ENCODE measurements around the gene SFXN5.

The SFXN5 gene

GRCh38 chr2:73021371-73022010, 50.0 kb downstream of the SFXN5 start:
- TF ChIP-seq CTCF (IDR thresholded peaks at IDR 0.05; ENCODE audit: low read depth, low read length, missing control alignments), result no peak
- DNase-seq (ENCODE audit: low read depth), result no peak
- H3K4me3 ChIP-seq (ENCODE audit: low read depth, low read length), result no peak overlapping the region

- H3K4me3 ChIP-seq (ENCODE audit: low read depth, low read length), result no peak overlapping the region
- no peak for DNase-seq (ENCODE audit: low read depth)
- no peak for TF ChIP-seq CTCF (IDR thresholded peaks at IDR 0.05; ENCODE audit: low read depth, low read length, missing control alignments)
Observed at GRCh38 chr2:73020657-73021370, 50.7 kb downstream of the SFXN5 start.

- no peak overlapping the region for H3K4me3 ChIP-seq (ENCODE audit: low read depth, low read length)
- TF ChIP-seq CTCF (IDR thresholded peaks at IDR 0.05; ENCODE audit: low read depth, low read length, missing control alignments), result no peak
- DNase-seq (ENCODE audit: low read depth), result no peak
Observed at GRCh38 chr2:73020306-73020656, 51.2 kb downstream of the SFXN5 start.

GRCh38 chr2:73018188-73018825, 53.2 kb downstream of the SFXN5 start:
- DNase-seq (ENCODE audit: low read depth), result no peak
- H3K4me3 ChIP-seq (ENCODE audit: low read depth, low read length), result no peak overlapping the region
- TF ChIP-seq CTCF (IDR thresholded peaks at IDR 0.05; ENCODE audit: low read depth, low read length, missing control alignments), result no peak

- no peak for TF ChIP-seq CTCF (IDR thresholded peaks at IDR 0.05; ENCODE audit: low read depth, low read length, missing control alignments)
- no peak for DNase-seq (ENCODE audit: low read depth)
- no peak overlapping the region for H3K4me3 ChIP-seq (ENCODE audit: low read depth, low read length)
Observed at GRCh38 chr2:73013936-73014335, 57.6 kb downstream of the SFXN5 start.

GRCh38 chr2:73009177-73009839, 62.2 kb downstream of the SFXN5 start:
- DNase-seq (ENCODE audit: low read depth), result no peak
- TF ChIP-seq CTCF (IDR thresholded peaks at IDR 0.05; ENCODE audit: low read depth, low read length, missing control alignments), result no peak

More at GRCh38 chr2:73009177-73009839, 62.2 kb downstream of the SFXN5 start:
- H3K4me3 ChIP-seq (ENCODE audit: low read depth, low read length), result no peak overlapping the region

Data from GM12864 (cell line).